Measurements from ENCODE around the gene SLC13A3. TPM values are rescaled to one million over a fixed set of nuclear protein-coding genes. Genes with fewer than 3 reads are reported as not detected.

The SLC13A3 gene
- total and polyA plus RNA-seq, 9 donors = 0.36 to 7.1 (median 4.6) TPM

GRCh38 chr20:46512943-46513844, 138.1 kb downstream of the SLC13A3 start, which contains the start of gene ZNF334:
TSS of gene ZNF334 (minus strand) at chr20:46513559. CDS start at chr20:46512102, 1,457 bp downstream.
- H3K36me3 ChIP-seq = no peaks in the 10 kb centered on the region
- peak; percentile 60 to 87 (median 77) for DNase-seq
- H3K4me1 ChIP-seq (ENCODE audit: insufficient read depth) = no peaks in the 10 kb centered on the region
- H3K27ac ChIP-seq = peak within 1 kb of the TSS in 1 of 2 donors; percentile 23
- no peaks in the 10 kb centered on the region for H3K9me3 ChIP-seq
- WGBS, 3 donors = 2% methylated on average over 47 to 49 of the region's 49 CpGs
- peak within 1 kb of the TSS; percentile 65 for H3K4me3 ChIP-seq
- TF ChIP-seq EP300 (IDR thresholded peaks at IDR 0.05) = no peak
- no peak for TF ChIP-seq CTCF (IDR thresholded peaks at IDR 0.05)
- no peak for TF ChIP-seq POLR2A (IDR thresholded peaks at IDR 0.05)
- intact Hi-C loops (cut with DNase I) = no loop called here
- H3K27me3 ChIP-seq = no peaks in the 10 kb centered on the region

GRCh38 chr20:46509523-46509922, 141.7 kb downstream of the SLC13A3 start:
- no peak for DNase-seq
- no peaks in the 10 kb centered on the region for H3K36me3 ChIP-seq
- no peak overlapping the region for H3K4me3 ChIP-seq
- 85 to 97% (median 86%) methylated on average over 2 of the region's 2 CpGs for WGBS, 3 donors
- H3K4me1 ChIP-seq (ENCODE audit: insufficient read depth) = no peaks in the 10 kb centered on the region
- H3K27ac ChIP-seq = no peak overlapping the region
- H3K9me3 ChIP-seq = no peaks in the 10 kb centered on the region
- no peaks in the 10 kb centered on the region for H3K27me3 ChIP-seq
- intact Hi-C loops (cut with DNase I) = no loop called here
- TF ChIP-seq POLR2A (IDR thresholded peaks at IDR 0.05) = no peak
- no peak for TF ChIP-seq CTCF (IDR thresholded peaks at IDR 0.05)
- no peak for TF ChIP-seq EP300 (IDR thresholded peaks at IDR 0.05)

Other genes with a start within 250 kb of the SLC13A3 start
- 10 to 100 TPM; 20.1 to 51.7 (median 41.0) TPM for gene ELMO2, start 244.8 kb downstream of the SLC13A3 start, total RNA-seq
- gene ELMO2, start 244.8 kb downstream of the SLC13A3 start, polyA plus RNA-seq = 10 to 100 TPM; 19.1 to 57.6 TPM
- gene ZNF334, start 137.9 kb downstream of the SLC13A3 start, total RNA-seq = 10 to 100 TPM in 6 of 7 donors, 1 to 10 TPM in 1; 9.9 to 16.1 (median 11.3) TPM
- gene ZNF334, start 137.9 kb downstream of the SLC13A3 start, polyA plus RNA-seq = 10 to 100 TPM in 1 of 2 donors, 1 to 10 TPM in 1; 5.5 to 10.7 TPM
- not detected for gene OCSTAMP, start 100.8 kb downstream of the SLC13A3 start, total RNA-seq
- gene OCSTAMP, start 100.8 kb downstream of the SLC13A3 start, polyA plus RNA-seq = 1 to 10 TPM in 1 of 2 donors, not detected in 1; 2.0 TPM
- gene TP53RK, start 38.0 kb upstream of the SLC13A3 start, total RNA-seq = 10 to 100 TPM; 11.3 to 17.3 (median 13.4) TPM
- 10 to 100 TPM in 1 of 2 donors, 1 to 10 TPM in 1; 7.7 to 17.5 TPM for gene TP53RK, start 38.0 kb upstream of the SLC13A3 start, polyA plus RNA-seq
- gene SLC2A10, start 58.2 kb upstream of the SLC13A3 start, total RNA-seq = 10 to 100 TPM in 5 of 7 donors, 1 to 10 TPM in 2; 7.3 to 27.7 (median 15.1) TPM
- gene SLC2A10, start 58.2 kb upstream of the SLC13A3 start, polyA plus RNA-seq = 10 to 100 TPM; 11.0 to 18.4 TPM
- gene EYA2, start 243.4 kb upstream of the SLC13A3 start, total RNA-seq = 1 to 10 TPM in 5 of 7 donors, under 1 TPM in 2; 0.18 to 7.6 (median 1.7) TPM
- 1 to 10 TPM in 1 of 2 donors, under 1 TPM in 1; 0.54 to 4.3 TPM for gene EYA2, start 243.4 kb upstream of the SLC13A3 start, polyA plus RNA-seq

Data from ovary (tissue), 9 donors.